HTR-8/SVneo (cell line): ENCODE results near the gene SFMBT2.

Source experiments
- DNase-seq: peaks from one replicate; pipeline ENCODE4 v3.0.0; 2011; ENCODE audit warnings: low spot score, mixed read lengths; ENCODE audit not compliant: insufficient read length
- FAIRE-seq: peaks from 2 replicates; lab custom pipeline; 2011; peaks lifted over from hg19 to GRCh38; lab: Jason Lieb, UNC

SFMBT2 gene

GRCh38 chr10:7410862-7411670 is at the start of gene SFMBT2:
TSS of gene SFMBT2 (minus strand) at chr10:7411034. CDS start at chr10:7381898, 29,136 bp downstream.
- FAIRE-seq (no peak), DNase-seq (peak; percentile 74)

GRCh38 chr10:7460006-7460405 is 49.2 kb upstream of the SFMBT2 start:
- FAIRE-seq, result no peak
- no peak for DNase-seq

- FAIRE-seq (no peak), DNase-seq (no peak)
Measured at GRCh38 chr10:7458556-7458955, 47.7 kb upstream of the SFMBT2 start.

- no peak for FAIRE-seq
- no peak for DNase-seq
Measured at GRCh38 chr10:7457478-7458316, 46.9 kb upstream of the SFMBT2 start.

- no peak for FAIRE-seq
- DNase-seq, result no peak
Measured at GRCh38 chr10:7449063-7449695, 38.3 kb upstream of the SFMBT2 start.

GRCh38 chr10:7445474-7446185 is 34.8 kb upstream of the SFMBT2 start:
- DNase-seq, result no peak
- FAIRE-seq, result no peak

GRCh38 chr10:7444551-7445121 is 33.8 kb upstream of the SFMBT2 start:
- no peak for FAIRE-seq

GRCh38 chr10:7443036-7443435 is 32.2 kb upstream of the SFMBT2 start:
- FAIRE-seq, result no peak
- DNase-seq, result no peak

More at GRCh38 chr10:7444551-7445121, 33.8 kb upstream of the SFMBT2 start:
- no peak for DNase-seq

GRCh38 chr10:7441403-7442147 is 30.7 kb upstream of the SFMBT2 start:
- FAIRE-seq (no peak), DNase-seq (no peak)

GRCh38 chr10:7439696-7440095 is 28.9 kb upstream of the SFMBT2 start:
- FAIRE-seq (no peak), DNase-seq (no peak)

GRCh38 chr10:7438196-7438986 is 27.6 kb upstream of the SFMBT2 start:
- no peak for DNase-seq
- no peak for FAIRE-seq

GRCh38 chr10:7436490-7437100 is 25.8 kb upstream of the SFMBT2 start:
- FAIRE-seq, result peak; percentile 4
- peak; percentile 15 for DNase-seq

- FAIRE-seq, result no peak
- DNase-seq, result no peak
Measured at GRCh38 chr10:7435674-7436073, 24.8 kb upstream of the SFMBT2 start.

- FAIRE-seq, result no peak
- no peak for DNase-seq
Measured at GRCh38 chr10:7434378-7434777, 23.5 kb upstream of the SFMBT2 start.

- DNase-seq (no peak), FAIRE-seq (no peak)
Measured at GRCh38 chr10:7433861-7434260, 23.0 kb upstream of the SFMBT2 start.

GRCh38 chr10:7432884-7433726 is 22.3 kb upstream of the SFMBT2 start:
- DNase-seq (no peak), FAIRE-seq (no peak)
